HG02610 (cell line): Measurements from ENCODE around the gene GBX1.

ENCODE experiments used
- ATAC-seq: cut with Tn5 transposase; IDR thresholded peaks from one replicate; pipeline ENCODE4 v1.9.1; 2021; ENCODE audit warnings: mild to moderate bottlenecking, moderate library complexity; ENCODE audit not compliant: unreplicated experiment

Gene GBX1

GRCh38 chr7:151167197-151167961 is at the start of gene GBX1:
Gene GBX1, minus strand, starts transcription at chr7:151167694. Its CDS starts 146 bp downstream, at chr7:151167548.
- no peak for ATAC-seq

GRCh38 chr7:151215396-151215795 is 47.9 kb upstream of the GBX1 start:
- ATAC-seq, result no peak

GRCh38 chr7:151213826-151214225 is 46.3 kb upstream of the GBX1 start:
- ATAC-seq, result no peak

- no peak for ATAC-seq
Measured at GRCh38 chr7:151212626-151213025, 45.1 kb upstream of the GBX1 start.

GRCh38 chr7:151211155-151211772 is 43.8 kb upstream of the GBX1 start:
- ATAC-seq, result no peak

GRCh38 chr7:151210087-151210854 is 42.8 kb upstream of the GBX1 start, which contains the start of gene H2BK1:
Gene H2BK1, minus strand, starts transcription at chr7:151210488. Its CDS starts 170 bp downstream, at chr7:151210318.
- no peak for ATAC-seq

GRCh38 chr7:151209588-151209987 is 42.1 kb upstream of the GBX1 start:
- no peak for ATAC-seq

GRCh38 chr7:151208253-151208862 is 40.9 kb upstream of the GBX1 start:
- ATAC-seq, result no peak

- no peak for ATAC-seq
Measured at GRCh38 chr7:151207804-151208203, 40.3 kb upstream of the GBX1 start.

GRCh38 chr7:151207315-151207714 is 39.8 kb upstream of the GBX1 start:
- no peak for ATAC-seq

GRCh38 chr7:151206914-151207313 is 39.4 kb upstream of the GBX1 start:
- ATAC-seq, result no peak

GRCh38 chr7:151205730-151206129 is 38.2 kb upstream of the GBX1 start:
- no peak for ATAC-seq

GRCh38 chr7:151204383-151205032 is 37.0 kb upstream of the GBX1 start:
- no peak for ATAC-seq

GRCh38 chr7:151202836-151203235 is 35.3 kb upstream of the GBX1 start:
- no peak for ATAC-seq

GRCh38 chr7:151201751-151202150 is 34.3 kb upstream of the GBX1 start:
- no peak for ATAC-seq

- ATAC-seq, result no peak
Measured at GRCh38 chr7:151201344-151201743, 33.9 kb upstream of the GBX1 start.

GRCh38 chr7:151198945-151199848 is 31.7 kb upstream of the GBX1 start:
- ATAC-seq, result no peak

GRCh38 chr7:151197932-151198331 is 30.4 kb upstream of the GBX1 start:
- no peak for ATAC-seq

- no peak for ATAC-seq
Measured at GRCh38 chr7:151195616-151196450, 28.3 kb upstream of the GBX1 start.
